ENCODE data around the gene GPC5.

DNA sequence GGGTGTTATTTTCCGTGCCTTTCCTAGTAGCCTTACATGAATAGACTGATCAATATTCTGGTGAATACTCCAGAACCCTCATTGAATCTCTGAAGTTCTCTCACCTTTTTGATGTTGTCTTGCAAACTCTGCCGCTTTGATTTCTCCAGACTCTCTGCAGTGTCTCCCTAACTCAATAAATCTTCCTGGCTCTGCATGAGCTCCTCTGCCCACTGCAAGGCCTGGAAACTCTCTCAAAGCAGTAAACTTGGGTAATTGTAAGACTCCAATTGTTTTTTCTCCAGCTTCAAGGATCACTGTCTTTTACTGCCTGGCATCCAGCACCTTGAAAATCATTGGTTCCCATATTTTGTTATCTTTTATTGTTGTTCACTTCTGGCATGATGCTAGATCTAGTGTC lies 198.4 kb downstream of the GPC5 start:
- TF ChIP-seq, protein P1, sequence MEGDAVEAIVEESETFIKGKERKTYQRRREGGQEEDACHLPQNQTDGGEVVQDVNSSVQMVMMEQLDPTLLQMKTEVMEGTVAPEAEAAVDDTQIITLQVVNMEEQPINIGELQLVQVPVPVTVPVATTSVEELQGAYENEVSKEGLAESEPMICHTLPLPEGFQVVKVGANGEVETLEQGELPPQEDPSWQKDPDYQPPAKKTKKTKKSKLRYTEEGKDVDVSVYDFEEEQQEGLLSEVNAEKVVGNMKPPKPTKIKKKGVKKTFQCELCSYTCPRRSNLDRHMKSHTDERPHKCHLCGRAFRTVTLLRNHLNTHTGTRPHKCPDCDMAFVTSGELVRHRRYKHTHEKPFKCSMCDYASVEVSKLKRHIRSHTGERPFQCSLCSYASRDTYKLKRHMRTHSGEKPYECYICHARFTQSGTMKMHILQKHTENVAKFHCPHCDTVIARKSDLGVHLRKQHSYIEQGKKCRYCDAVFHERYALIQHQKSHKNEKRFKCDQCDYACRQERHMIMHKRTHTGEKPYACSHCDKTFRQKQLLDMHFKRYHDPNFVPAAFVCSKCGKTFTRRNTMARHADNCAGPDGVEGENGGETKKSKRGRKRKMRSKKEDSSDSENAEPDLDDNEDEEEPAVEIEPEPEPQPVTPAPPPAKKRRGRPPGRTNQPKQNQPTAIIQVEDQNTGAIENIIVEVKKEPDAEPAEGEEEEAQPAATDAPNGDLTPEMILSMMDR (IDR thresholded peaks at IDR 0.05), result no peak
- TF ChIP-seq POLR2A (IDR thresholded peaks at IDR 0.05), result no peak

Measured in testis (tissue), 2 donors.